ENCODE measurements around the gene RAB7A.

RAB7A gene

DNA sequence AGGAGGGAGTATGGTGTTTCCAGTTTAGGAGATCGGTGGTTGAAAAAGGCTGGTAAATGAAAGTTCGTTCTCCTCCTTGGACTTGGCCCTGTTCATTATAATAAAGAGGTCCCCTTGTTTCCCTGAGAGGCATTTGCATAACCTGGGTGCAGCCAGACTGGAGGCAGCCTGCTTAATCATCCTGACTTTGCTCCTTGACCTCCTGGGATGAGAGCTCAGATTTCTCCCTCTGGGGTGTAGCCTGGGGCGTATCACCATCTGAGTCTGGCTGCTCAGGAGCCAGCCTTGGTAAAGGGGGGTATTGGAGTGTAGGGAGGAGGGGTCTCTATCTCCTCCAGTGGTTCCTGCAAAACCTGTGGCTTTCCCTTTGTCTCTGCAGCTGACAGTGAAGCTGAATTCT lies 132.2 kb downstream of the RAB7A start:
- no peak for DNase-seq

DNA sequence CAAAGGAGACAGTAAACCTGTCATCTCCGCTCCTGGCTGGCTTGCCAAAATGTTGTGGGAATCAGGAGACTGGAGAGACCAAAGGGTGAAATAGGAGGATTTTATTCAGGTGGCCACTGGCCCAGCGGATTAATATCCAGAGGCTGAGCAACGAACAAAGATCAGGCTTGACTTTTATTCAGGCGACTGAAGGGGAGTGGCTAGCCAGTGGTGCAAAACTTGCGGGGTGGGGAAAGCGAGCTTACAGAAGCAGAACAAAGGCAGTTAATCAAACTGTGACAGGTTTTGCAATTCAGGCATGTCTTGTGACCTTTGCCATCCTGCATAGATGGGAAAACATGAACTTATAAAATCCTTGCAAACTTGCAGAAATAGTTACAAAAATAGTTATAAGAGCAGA lies 133.6 kb downstream of the RAB7A start:
- DNase-seq = no peak

DNA sequence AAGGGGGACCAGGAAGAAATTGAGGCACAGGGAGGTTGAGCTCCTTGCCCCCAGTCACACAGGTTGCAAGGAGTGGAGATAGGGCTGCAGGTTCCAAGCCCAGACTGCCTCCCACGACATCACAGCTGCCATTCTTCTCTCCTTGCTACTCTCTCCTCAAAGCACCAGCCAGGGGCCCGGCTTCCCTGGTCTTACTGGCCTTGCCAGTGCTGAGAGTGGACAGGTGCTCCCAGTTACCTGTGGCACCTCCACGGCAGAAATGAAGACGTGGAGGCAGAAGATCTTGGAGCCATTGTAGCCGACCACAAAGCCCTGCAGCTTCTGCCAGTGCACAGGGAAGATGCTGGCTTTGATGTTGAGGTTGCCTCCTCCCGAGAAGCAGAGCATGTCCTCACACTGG lies 135.5 kb downstream of the RAB7A start:
- DNase-seq = no peak

DNA sequence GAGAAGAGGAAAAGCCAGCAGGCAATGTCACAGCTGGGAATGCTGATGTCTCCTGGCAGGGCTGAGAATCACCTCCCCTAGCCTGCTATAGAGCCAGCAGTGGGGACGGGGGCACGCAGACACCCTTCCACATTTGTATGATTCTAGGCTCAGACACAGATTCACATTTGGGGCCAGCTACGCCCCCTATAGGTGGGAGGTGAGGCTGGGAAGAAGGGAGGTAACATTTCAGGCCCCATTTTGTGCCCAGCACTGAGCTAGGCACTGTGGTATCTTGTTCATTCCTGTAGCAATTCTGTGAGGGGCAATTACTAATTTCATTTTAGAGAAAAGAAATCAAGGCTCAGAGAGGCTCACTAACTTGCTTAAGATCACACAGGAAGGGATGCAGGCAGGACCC lies 137.6 kb downstream of the RAB7A start:
- DNase-seq = no peak

Data from activated T-cell treated with anti-CD3 and anti-CD28 coated beads for 4 hours (primary cell).